ENCODE measurements around the gene CHST3.

CHST3 gene

GRCh38 chr10:72035252-72035887, 71.2 kb downstream of the CHST3 start:
- no peak for DNase-seq

DNA sequence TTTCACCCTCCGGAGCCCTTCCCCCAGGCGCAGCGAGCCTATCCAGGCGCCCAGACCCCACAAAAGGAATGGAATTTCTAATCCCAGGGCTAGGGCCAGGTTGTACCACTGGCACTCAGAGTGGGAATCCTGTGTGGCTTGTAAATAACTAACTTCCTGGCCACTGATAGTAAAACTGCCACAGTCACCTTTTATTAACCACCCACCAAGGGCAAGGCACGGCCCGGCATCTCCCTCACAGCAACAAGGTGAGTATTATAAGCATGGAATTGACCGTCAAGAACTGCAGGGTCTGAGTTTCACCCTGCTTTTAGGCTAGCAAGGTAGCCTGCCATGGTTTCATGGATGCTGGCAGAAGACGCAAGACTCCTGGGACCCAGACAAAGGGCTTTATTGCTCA, 73.1 kb downstream of the CHST3 start:
- DNase-seq = no peak

DNA sequence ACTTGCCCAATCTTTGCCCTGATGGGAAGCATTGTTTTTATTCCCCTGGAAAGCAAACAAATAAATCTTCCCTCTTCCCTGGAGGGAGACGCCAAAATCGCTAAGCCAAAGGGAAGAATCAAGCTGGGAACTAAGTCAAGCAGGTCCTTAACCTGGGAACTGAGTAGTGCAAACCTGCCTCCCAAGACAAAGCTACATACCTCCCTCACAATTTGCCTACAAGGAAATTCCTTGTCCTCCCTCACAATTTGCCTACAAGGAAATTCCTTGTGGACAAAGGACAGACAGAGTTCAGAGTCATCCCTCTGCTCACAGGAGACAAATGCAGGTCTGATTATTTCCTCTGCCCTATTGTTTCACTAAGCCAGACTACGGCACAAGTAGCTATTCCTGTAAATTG, 73.6 kb downstream of the CHST3 start:
- no peak for DNase-seq

- DNase-seq = no peak
Measured at GRCh38 chr10:72038458-72039001, 74.3 kb downstream of the CHST3 start.

DNA sequence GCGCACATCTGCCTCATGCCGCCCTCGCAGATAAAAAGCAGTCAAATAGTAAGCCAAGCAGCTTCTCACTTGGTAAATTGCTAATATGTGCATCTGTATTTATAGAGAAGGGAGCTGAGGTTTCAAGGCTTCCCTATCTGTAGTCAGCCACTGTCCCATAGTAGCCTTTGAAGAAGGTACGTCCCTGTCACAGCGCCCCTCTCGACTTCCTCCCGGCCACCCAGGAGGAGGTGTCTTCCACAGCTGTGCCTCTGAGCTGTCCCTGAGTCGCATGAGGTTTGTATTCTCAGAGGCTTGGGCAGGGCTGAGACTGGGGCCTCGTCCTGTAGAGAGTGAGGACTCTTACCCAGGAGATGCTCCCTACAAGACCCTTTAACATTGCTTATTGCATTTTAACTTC, 75.2 kb downstream of the CHST3 start:
- no peak for DNase-seq

DNA sequence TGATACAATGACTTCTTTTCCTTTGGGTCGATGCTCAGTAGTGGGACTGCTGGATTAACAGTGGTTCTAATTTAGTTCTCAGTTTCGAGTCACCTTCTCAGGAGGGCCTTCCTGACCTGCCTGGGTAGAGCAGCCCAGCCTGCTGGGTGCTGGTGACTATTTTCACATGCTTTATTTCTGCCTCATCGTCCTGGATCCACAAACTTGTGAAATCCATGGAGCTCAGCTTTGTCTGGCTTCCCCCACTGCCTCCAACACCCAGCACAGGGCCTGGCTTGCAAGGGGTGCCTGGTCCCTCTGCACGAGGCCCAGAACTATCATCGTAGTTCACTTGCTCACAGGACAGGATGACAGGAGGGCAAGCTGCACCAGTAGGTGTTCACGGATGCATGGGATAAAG, 77.3 kb downstream of the CHST3 start:
- DNase-seq = no peak

DNA sequence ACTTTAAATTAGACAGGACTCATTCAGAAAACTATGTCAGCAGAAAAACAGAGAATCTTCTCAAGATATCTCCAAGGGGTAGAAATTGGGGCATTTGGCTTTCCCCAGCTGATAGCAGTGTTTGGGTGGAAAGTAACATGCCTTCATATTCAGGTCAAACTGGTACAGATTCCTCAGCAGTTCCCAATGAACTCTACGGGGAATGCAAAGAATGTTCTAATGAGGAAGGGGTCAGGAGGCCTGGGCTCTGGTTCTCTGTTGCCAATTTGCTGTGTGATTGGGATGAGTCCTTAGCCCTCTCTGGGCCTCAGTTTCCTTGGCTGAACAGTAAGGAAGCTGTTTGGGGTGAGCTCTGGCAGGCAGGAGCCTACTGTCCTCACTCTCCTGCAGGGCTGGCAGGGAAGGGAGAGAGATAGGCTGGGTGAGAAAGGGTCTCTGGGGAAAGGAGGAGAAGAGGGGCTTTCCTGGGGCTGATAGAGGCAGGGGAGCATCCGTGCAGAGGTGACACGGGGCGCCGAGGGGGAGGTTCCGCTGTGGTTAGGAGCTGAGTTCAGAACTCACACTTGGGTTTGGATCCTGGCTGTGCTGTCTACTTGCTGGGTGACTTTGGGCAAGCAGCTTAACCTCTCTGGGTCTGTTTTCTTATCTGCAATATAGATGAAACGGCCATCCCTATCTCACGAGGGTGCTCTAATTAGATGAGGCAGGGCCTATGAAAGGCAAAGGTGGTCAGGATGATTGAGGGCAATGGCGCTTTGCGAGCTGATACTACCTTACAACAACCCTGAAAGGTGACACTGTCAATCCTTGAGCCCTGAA, 79.0 kb downstream of the CHST3 start:
- DNase-seq = no peak

DNA sequence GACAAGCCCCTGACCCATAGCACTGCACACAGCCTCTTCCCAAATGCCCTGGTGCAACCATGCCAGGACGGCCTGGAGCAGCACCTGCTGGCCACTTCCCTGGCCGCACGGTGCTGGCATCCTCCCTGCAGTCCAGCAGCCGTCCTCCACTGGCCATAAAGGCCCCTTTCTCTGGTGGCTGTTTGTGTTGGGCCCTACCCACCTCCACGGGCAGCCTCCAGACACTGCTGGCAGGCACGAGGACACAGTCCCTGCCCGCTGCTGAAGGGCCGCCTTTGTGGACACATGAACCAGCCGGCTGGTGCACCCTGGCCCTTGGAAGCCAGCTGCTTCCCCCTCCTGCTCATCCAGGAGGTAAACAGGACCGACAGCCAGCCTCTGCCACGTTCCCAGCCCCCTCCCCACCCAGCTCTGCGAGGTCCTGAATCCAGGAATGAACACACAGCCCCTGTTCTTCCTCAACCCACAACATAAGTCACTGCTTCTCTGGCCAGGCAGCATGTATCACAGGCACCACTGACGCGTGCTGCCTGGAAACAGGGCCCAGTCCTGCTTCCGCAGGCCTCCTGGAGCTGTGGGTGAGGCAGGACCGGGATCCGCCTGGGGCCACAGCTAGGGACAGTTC, 80.3 kb downstream of the CHST3 start:
- no peak for DNase-seq

- no peak for DNase-seq
Measured at GRCh38 chr10:72045586-72045985, 81.4 kb downstream of the CHST3 start.

GRCh38 chr10:72048450-72049124, 84.4 kb downstream of the CHST3 start:
- peak; percentile 96 for DNase-seq

- DNase-seq = no peak
Measured at GRCh38 chr10:72049472-72049871, 85.3 kb downstream of the CHST3 start.

- DNase-seq = no peak
Measured at GRCh38 chr10:72049969-72050781, 86.0 kb downstream of the CHST3 start.

DNA sequence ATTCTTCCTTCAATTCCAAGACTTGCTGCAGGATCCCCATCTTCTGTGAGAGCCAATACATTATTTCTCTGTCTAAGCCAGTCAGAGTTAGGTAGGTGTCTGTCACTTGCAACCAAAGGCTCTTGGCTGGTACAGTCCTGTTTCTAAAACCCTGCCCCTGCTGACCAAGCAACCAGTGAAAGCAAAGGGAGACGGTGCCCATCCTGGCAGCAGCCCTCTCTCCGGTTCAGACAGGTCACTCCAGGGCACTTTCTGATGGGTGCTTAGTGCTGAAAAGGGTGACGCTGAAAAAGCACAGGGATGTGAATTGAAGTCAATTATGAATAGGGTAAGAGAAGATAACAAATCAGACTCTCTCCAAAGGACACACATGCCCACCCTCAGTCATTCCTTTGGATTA, 86.7 kb downstream of the CHST3 start:
- no peak for DNase-seq

DNA sequence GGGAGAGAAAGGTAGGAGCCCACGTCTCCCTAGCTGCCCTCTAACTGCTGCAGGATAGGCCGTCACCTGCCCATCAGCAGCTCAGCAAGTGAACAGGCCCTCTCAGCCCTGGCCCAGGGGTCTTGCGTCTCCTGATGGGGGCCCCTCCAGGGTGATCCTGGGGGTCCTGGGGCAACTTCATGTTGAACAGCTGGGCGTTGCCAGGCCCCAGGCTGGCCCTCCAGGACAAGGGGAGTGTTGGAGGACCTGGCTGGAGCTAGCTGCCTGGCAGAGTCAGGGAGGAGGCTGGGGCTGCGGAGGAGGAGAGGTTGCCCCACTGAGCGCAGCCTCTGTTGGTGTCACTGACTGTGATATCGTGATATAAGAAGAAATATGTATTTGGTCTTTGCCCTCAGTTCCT, 89.5 kb downstream of the CHST3 start:
- DNase-seq = no peak

DNA sequence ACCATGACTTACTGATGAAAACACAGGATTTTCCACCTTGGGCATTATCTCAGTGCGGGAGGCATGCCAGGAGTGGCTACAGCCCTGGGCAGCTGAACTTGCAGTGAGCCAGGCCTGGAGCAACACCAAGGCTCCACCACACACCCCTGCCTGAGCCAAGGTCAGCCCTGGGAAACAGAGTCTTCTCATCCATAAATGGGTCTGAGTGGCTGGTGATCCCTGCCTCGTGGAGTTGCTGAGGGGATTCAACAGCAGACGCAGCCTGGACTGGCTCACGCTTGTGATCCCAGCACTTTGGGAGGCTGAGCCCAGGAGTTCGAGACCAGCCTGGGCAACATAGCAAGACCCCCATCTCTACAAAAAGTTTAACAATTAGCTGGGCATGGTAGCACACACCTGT, 91.9 kb downstream of the CHST3 start:
- no peak for DNase-seq

DNA sequence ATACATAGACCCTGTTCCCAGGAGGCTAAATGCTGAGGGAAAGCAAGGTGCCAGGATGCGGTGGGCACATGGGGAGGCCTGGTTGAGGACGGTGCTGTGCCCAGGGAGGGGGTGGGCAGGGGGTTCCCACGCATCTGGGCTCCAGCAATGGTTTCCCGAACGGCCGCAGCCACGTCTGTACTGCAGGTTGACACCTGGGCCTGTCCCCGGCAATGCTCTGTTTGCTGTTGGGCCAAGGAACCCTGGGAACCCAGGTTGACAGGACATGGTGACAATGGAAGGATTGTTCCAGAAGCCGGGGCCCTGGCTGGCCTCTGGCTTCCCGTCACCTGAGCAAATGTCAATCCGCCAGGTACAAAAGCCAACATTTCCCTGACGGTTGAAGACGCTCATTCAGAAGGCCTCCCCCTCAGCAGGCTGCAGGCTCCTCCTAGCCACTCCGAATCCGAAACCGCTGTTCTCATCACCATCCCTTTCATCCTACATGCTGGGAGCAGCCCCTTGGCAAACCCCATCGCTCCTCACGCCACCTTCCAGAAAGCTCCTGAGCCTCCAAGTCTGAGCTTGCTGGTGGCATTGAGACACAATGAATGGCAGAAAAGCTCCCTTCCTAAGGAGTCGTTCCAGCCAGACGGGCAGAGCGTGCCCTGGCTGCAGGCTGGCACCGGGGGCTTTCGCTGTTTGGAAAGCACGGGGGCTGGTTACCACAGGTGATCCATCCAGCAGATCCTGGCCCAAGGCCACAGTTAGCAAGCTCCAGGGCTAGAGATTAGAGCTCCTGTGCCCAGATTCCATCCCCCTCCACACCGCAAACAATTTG, 92.9 kb downstream of the CHST3 start:
- no peak for DNase-seq

DNA sequence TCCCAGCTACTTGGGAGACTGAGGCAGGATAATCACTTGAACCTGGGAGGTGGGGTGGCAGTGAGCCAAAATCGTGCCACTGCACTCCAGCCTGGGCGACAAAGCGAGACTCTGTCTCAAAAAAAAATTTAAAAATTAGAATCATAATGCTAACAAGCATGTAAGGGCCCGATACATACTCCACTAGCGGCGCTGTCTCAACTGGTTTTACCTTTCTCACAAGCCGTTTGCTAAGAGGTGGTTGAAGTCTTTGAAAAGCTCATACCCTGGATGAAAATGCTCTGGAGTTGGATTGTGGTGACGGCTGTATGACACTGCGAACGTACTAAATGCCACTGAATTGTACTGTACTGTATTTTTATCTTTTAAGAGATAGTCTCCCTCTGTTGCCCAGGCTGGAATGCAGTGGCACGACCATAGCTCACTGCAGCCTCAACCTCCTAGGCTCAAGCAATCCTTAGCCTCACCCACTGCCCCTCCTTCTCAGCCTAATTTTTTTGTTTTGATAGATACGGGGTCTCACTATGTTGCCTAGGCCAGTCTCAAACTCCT, 94.2 kb downstream of the CHST3 start:
- no peak for DNase-seq

DNA sequence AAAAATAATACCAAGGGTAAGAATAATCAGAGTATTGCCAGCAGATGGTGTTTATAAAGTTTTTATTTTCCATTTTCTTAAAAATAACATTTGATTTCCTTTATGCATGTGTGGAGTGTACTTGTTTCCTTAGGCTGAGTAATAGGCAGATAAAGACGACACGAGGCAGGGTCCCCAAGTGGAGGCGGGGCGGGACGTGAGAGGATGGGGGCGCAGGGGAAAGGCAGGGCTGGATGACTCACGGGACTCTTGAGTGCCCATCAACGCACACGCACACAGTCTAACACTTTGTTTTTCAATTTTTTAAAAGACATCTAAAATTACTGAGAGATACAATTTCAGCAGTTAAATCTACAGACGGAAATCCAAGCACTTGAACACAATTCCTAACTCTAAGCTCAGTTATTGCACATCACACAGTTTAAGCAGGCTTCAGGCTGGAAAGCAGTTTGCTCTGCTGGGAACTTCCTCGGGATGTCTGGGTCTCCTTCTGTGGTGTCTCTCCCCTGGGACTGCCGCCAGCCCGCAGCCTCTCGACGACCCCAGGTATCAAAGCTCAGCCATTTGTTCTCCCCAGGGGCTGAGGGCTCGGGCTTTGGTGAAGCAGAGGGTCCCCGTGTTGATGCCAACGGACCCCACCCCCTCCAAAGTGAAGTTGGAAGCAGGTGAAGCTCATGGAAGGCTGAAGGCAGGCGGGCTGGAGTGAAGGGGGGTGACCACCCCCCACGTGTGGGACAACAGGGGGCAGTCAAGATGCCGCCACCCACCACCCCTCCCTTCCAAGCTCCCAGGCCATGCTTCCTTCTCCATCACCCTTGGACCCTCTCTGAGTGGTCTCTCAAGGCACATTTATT, 95.0 kb downstream of the CHST3 start:
- DNase-seq = no peak

DNA sequence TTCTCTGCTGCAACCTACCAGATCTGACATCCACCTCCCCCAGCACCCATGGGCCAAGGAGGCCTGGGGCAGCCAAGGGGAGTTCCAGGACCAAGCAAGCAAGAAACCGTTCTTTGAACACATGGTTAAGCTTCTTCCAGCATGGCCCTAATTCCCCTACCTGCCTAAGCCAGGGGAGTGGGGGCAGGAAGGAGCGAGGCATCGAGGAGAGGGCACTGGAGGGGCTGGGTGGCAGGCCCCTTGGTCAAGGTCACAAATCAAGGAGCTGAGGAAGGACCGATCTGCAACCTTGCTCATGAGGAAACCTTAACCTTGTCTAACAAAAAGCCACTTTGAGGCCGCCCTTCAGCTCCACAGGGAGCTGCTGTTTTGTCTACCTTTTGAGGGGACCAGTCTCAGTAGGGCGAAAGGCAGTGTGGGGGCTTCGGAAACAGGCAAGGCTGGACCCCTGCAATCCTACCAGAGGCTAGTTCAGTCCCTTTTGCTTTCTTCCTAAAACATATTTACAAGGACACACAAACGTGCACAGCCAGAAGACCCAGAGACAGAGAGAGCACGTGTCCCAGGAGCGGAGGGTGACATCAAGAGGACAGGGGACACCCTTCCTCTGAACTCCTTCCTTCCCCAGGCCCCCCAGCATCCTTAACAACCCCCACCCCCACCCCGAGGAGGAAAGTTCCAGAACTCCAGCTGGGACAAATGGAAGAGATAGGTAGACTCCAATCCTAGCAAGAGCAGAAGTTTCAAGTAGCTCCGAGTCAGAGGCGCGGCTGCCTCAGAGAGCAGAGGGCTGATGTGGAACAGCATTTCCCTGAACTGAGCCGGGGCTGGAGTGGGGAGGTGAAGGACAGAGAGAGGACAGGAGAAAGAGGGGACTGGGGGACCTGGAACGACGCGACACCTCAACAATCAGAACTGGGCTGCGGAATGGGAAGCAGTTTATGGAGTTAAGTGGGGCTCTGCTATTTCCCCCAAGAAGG, 95.9 kb downstream of the CHST3 start:
- no peak for DNase-seq

Data from stimulated activated CD4-positive, alpha-beta T cell treated with anti-CD3 and anti-CD28 coated beads, Interleukin-2, amount 100 ng/mL, for 48 hours (primary cell).